ENCODE measurements around the gene FGF21.
"Not testable (repeated sequence)": the region's sequence is repeated elsewhere in the genome, so short reads cannot be mapped to it uniquely, and the experiment has no call there.

FGF21 gene
- total RNA-seq, result 0 reads per million in 2 experiments

DNA sequence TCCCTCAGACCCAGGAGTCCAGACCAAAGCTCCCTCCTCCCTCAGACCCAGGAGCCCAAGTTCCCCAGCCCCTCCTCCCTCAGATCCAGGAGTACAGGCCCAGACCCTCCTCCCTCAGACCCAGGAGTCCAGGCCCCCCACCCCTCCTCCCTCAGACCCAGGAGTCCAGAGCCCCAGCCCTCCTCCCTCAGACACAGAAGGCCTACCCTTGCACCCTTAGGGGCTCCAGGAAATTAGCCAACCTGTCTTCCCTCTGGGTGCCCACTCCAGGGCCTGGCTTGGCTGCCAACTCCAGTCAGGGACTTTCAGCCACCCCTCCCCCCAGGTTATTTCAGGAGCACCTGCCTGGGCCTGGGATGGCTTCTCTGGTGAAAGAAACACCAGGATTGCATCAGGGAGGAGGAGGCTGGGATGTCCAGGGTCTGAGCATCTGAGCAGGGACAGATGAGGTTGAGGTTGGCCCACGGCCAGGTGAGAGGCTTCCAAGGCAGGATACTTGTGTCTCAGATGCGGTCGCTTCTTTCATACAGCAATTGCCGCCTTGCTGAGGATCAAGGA, at the start of gene FGF21:
Gene FGF21 (plus strand): TSS at position 441 of the 558 bp plus-strand sequence. CDS start 713 bp downstream, outside the sequence.
- DNase-seq (ENCODE audit: low read depth), result no peak

DNA sequence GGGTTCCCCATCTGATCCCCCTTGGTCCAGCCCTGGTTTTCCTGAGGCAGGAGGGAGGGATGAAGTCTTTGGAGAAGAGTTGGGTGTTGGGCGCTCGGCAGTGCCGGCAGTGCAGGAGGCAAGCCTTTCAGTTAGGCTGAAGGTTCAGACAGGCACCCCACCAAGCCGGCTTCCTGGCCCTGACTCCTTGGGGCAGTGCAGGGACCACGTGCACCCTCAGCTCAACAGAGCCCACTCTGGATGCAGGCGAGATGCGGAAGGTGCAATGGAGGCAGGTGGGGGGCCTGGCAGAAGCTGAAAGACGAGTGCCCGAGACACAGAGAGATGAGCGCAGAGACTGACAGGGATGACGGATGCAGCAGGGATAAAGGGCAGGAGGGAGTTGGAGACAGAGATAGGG, 46.9 kb upstream of the FGF21 start:
- DNase-seq (ENCODE audit: low read depth), result no peak

GRCh38 chr19:48711106-48711662, 44.1 kb upstream of the FGF21 start:
- no peak for DNase-seq (ENCODE audit: low read depth)

- DNase-seq (ENCODE audit: low read depth), result no peak
These were observed 42.1 kb upstream of the FGF21 start for GRCh38 chr19:48713041-48713863.

- DNase-seq (ENCODE audit: low read depth), result peak; percentile 95
These were observed 41.2 kb upstream of the FGF21 start for GRCh38 chr19:48713864-48714755.

- no peak for DNase-seq (ENCODE audit: low read depth)
These were observed 40.3 kb upstream of the FGF21 start for GRCh38 chr19:48714759-48715675.

- no peak for DNase-seq (ENCODE audit: low read depth)
These were observed 39.6 kb upstream of the FGF21 start for GRCh38 chr19:48715681-48716171.

DNA sequence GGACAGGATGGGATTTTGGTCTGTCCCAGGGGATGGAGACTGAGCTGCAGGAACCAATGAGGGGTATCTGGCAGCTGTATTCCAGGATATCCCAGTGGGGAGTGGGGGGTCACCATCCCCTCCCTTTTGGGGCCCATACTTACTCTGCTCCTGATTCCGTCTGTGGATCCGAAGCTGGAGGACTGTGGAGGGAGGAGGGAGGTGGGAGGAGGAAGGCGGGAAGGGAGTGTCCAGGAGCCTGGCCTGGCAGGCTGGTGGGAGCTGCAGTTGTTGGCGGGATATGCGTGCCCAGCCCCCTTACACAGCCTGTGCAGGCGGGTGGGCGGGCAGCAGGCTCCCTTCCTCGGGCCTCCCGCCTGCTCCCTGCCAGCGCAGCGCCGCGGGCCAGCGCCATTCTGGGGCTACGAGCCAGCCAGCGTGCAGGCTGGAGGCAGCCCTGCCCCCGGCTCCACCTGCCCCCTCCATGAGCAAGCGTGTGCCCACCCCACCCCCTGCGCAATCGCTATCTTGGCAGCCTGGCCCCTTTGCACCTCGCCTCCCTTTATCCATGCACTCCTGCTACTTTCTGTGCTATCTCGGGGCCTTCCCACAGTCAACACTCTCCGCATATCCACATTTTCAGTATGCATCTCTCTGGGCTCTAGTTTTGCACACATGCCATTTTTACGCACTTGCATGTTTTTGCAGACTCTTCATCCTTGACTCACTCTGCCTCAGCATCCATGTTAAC, 38.6 kb upstream of the FGF21 start:
- no peak for DNase-seq (ENCODE audit: low read depth)

- DNase-seq (ENCODE audit: low read depth), result not testable (repeated sequence)
These were observed 37.2 kb upstream of the FGF21 start for GRCh38 chr19:48718106-48718505.

- no peak for DNase-seq (ENCODE audit: low read depth)
These were observed 36.6 kb upstream of the FGF21 start for GRCh38 chr19:48718711-48719231.

- no peak for DNase-seq (ENCODE audit: low read depth)
These were observed 35.8 kb upstream of the FGF21 start, which contains the start of gene MAMSTR for GRCh38 chr19:48719263-48720171. Gene MAMSTR, minus strand, starts transcription at chr19:48719725. Its CDS starts 694 bp downstream, at chr19:48719031.

GRCh38 chr19:48720251-48720612, 35.1 kb upstream of the FGF21 start:
- DNase-seq (ENCODE audit: low read depth), result no peak

DNA sequence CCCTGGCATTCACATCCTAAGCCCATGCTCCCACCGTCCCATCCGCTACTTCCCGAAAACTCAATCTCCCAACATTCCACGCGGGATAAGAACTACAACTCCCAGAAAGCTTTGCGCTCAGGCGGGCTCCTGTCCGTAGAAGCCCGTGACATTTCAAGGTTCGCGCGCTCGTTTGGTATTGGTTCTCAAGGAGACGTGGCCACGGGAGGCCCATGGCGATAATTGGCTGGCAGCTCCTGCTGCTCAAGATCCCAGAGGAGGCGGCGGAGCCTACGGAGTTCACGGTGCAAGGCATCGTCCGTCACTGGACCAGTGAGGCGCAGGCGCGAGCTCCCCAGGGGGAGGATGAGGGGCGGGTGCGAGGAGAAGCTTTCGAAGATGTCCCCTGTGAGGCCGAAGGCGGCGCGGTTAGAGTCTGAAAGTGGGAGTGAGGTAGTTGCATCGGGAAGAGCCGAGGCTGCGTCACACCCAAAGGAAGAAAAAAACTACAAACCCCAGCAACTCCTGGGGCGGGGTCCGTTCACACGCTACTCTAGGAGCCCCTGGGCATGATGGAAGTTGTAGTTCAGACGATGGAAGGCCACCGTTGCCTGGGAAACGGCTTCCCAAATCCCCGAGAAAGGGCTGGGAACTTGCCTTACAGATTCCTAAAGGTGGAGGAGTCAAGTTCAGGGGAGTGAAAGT, 34.6 kb upstream of the FGF21 start:
- DNase-seq (ENCODE audit: low read depth), result peak; percentile 89

GRCh38 chr19:48722196-48722708, 33.1 kb upstream of the FGF21 start:
- no peak for DNase-seq (ENCODE audit: low read depth)

GRCh38 chr19:48724796-48725753, 30.2 kb upstream of the FGF21 start:
- DNase-seq (ENCODE audit: low read depth), result no peak

GRCh38 chr19:48726556-48726955, 28.8 kb upstream of the FGF21 start:
- DNase-seq (ENCODE audit: low read depth), result no peak
